Left lobe of liver (tissue), 2 donors: ENCODE results near the gene FGFR3. TPM values are rescaled to one million over a fixed set of nuclear protein-coding genes. Genes with fewer than 3 reads are reported as not detected.

ENCODE experiments used
- ATAC-seq: fragments of 200-7000 bp; cut with Tn5 transposase; one replicate; pipeline ENCODE4 v1.9.1; 2020; ENCODE audit warnings: mild to moderate bottlenecking, moderate library complexity
- DNase-seq: peaks from one replicate; pipeline ENCODE4 v3.0.0-alpha.2; 2020; ENCODE audit warnings: low spot score
- total RNA-seq: library from RNA; stranded (reverse); gene quantifications from one replicate; pipeline ENCODE4 v1.2.1, GENCODE V29; 2021
- donor health status: DM: no; HTN: no; CAD: no; lungs with moderate emphysema.
- donor health status: DM: no; HTN: yes; CAD: no.

The FGFR3 gene
- total RNA-seq, 1 donor from 2014 or later: 48.5 TPM

DNA sequence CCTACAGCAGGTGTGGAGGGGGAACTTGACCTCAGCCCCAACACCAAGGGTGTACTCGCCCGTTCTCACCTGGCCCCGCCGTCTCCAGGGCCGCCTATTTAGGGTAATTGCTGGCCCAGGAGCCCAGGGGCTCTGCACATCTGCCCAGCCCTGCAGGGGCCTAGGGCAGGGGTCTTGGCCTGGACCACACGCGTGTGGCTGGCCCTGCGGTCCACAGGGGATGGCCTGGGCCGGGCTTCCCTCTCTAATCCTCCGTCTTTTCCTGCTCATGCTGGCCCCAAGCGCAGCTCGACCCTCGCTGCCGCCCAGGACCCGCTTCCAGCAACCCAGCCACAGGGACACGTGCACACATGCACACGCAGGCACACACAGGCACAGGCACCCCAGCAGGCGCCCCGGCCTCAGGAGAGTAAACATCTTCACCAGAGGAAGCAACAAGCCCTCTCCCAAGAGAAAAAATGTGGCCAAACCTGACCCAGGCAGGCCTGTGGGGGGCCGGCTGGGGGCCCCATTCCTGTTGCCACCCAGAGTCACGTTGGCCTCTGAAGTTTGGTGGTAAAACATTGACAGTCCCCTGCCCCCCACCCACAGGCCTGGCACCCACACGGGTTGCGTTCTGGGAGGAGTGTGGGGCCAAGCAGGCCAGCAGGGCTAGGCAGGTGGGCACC, 24.6 kb upstream of the FGFR3 start:
- DNase-seq (no peak), ATAC-seq (no peak)

DNA sequence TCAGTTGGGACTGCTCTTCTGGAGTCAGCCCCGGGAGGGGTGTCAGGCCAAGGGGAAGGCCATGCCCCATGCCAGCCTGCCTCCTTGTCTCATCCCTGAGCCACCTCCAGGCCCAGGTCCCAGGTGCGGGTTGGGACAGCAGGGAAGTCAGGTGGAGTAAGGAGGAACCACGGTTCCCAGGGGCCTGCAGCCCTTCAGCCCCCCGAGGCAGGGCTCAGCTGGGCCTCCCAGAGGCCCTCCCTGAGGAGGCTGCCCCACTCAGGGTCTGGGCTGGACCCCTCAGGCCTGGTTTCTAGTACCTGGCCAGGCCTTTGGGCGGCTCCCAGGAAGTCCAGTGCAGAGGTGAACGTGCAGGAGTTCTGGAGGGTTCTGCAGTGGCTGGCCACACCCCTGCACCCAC, 23.4 kb upstream of the FGFR3 start:
- no peak for DNase-seq
- ATAC-seq: no peak

GRCh38 chr4:1770245-1770644, 22.8 kb upstream of the FGFR3 start:
- ATAC-seq (no peak), DNase-seq (no peak)

DNA sequence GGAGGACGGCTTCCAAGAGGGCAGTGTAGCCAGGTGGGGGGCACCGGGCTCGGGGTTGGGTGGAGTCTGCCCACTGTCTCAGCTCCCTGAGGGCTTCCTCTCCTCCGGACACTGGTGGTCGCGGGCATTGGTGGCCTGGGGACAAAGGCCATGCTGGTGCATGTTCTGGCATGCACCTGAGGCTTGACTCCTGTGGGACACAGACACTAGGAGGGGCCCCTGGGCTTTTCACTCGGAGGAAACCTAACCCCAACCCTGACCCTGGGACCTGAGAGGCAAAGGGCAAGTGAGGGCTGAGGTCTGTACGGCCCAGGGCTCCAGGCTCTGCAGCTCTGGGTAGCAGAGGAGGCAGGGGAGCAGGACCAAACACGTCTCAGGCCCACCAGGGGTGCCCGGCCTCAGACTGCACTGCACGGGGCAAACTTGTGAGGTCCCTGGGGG, 22.3 kb upstream of the FGFR3 start:
- ATAC-seq (no peak), DNase-seq (no peak)

- ATAC-seq (no peak), DNase-seq (no peak)
These were observed 21.4 kb upstream of the FGFR3 start for GRCh38 chr4:1771555-1772305.

- no peak for ATAC-seq
- no peak for DNase-seq
These were observed 20.1 kb upstream of the FGFR3 start for GRCh38 chr4:1772853-1773538.

DNA sequence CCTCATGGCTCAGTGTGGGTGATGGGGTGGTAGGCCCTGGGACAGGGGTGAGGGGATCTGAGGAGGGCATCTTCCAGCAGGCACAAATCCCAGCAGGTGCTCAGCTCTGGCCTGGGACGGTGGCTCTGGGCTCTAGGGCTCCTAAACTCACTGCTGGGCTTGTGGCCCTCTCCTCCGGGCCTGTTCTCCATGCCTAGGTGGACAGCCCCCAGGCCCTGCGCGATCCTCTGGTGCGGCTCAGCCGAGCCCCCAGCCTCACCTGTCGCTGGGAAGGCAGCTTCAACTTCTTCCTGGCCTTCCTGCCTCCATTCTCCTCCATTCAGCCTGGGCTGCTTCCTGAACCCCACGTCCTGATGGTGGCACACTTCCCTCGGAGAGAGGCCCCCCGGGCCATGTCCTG, 19.3 kb upstream of the FGFR3 start:
- DNase-seq: no peak
- ATAC-seq: no peak

- ATAC-seq (peak; percentile 89), DNase-seq (peak; percentile 83)
These were observed 17.2 kb upstream of the FGFR3 start for GRCh38 chr4:1775731-1776500.

DNA sequence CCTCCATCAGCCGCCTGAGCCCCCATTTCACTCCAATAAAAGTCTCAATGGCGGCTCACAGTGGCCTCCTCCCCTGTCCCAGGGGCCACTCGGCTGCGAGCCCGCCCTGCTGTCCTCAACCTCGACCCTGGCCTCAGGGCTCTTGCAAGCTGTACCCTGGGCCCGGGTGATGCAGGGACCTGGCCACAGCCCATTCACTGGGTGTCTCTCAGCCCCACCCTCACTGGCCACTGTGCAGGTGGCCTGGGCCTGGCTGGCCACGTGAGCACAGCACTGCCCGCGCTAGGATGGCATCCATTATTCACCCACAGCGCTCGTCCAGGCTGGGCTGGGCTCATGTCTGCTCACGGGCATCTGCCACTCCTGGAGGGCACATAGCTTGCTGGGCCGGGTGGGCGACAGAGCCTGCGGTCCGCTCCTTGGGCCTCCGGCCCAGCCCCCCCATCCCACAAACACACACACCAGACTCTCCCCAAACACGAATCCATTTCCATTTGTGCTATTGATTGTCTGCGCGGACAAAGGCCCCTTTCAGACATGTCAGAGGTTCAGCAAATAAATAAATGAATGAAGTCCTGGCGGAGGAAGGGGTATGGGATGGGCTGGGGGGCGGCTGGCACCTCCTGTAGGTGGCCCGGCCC, 16.5 kb upstream of the FGFR3 start:
- DNase-seq: no peak
- ATAC-seq: no peak

DNA sequence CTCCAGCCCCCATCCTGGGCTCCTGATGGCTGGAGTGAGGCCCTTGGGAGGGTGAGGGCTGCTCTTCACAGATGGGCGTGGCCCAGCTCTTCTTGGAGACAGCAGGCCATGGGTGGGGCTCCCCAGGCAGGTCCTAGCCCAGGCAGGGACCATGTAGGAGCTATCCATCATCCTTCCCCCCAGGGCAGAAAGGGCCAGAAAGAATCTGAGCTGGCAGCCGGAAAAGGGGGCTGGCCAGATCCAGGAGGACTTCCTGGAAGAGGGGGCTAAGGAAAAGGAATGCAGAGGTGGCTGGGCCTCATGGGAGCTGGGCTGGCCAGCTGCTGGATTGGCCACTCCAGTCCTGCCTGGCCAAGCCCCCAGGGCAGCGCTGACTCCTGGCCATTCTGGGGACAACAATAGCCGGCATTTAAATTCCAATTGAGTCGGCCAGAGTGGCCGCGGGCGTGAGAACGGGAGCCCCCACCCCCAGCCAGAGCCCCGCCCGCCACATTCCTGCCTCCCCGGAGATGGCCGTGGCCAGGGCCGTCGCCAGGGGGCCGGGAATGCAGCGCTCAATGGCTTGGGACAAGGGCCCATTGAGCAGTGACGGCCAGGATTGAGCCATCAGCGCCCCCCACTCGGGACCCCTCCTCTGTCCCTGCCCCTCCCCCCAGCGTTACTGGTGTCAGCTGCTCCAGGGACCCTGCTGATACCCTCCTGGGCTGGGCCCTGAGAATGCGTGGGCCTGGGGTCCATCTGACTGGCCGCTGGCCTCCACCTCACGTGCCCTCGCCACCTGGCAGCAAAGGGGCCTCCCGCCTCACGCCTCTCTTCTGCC, 15.1 kb upstream of the FGFR3 start:
- DNase-seq (no peak), ATAC-seq (no peak)

GRCh38 chr4:1778642-1779392, 14.3 kb upstream of the FGFR3 start:
- ATAC-seq: no peak
- DNase-seq: no peak

DNA sequence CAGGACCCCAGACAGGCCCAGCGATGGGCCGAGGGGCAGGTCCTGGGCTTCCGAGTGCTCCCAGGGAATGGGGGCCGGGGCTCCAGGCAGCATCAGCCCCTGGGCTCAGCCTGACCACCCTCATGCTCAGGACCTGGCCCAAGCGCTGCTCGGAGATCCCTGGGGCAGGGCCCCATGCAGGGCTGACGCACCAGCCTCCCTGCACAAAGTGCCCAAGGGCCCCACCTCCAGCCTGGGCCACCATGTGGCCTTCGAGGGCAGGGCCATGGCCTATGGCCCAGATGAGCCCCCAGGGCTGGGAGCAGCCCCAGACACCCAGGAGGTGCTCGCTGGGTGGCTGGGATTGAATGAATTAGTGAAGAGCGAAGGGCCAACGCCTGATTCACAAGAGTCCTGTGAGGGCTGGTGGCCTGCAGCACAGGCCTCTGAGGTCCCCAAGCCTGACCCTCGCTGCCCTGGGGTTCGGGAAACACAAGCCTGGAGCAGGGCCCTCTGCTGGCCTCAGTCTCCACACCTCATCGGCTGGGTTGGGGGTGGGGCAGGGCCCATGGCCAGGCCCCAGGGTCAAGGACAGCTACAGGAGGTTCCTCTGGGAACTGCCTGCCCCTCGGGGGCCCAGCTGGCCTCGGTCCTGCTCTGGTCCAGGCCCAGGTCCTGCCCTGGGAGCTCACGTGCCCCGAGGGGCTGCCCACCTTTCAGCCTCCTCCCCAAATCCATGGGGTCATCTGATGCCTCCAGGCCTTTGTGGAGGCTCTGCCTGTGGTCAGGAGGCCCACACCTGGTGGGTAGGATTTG, 13.3 kb upstream of the FGFR3 start:
- no peak for ATAC-seq
- DNase-seq: no peak

- ATAC-seq (no peak), DNase-seq (no peak)
These were observed 12.7 kb upstream of the FGFR3 start for GRCh38 chr4:1780435-1780834.

- no peak for DNase-seq
- ATAC-seq: no peak
These were observed 10.1 kb upstream of the FGFR3 start for GRCh38 chr4:1783015-1783414.

- no peak for ATAC-seq
- no peak for DNase-seq
These were observed 9.1 kb upstream of the FGFR3 start for GRCh38 chr4:1783970-1784369.

DNA sequence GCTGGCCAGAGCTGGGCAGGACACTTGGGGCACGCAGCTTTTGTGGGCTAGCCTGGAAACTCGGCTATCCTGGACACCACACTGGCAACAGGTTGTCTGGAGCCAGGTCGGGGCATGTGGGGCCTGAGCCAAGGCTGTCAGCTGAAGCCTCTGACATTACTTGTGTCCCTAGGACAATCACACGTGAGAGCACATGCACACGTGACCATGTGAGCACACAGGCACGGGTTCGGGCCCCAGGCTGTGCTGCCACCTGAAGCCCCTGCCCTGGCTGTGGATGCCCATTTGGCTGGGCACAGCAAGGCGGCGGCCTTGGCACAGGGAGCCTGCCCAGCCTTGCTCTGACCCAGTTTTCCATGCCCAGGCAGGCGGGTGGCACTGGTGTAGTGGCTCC, 8.7 kb upstream of the FGFR3 start:
- ATAC-seq (peak; percentile 83), DNase-seq (peak; percentile 66)

GRCh38 chr4:1784789-1785591, 8.1 kb upstream of the FGFR3 start:
- peak; percentile 49 for ATAC-seq
- no peak for DNase-seq

DNA sequence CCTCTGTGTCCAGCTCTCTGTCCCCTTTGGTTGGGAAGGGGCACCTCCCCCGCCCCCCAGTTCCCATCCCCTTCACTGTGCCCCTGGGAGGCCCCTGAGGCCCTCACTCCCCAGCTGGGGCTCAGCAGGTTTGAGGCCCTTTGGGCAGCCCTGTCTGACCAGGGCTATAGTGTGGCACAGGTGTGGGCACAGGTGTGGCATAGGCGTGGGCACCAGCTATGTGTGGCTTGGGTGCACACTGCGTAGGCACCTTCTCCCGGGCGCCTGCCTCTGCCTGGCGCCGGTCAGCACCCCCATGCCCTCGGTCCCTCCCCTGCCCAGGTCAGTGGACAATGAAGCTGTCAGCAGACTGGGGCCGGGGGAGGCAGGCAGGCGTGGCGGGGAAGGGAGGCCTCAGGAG, 7.5 kb upstream of the FGFR3 start:
- ATAC-seq: no peak
- no peak for DNase-seq
